ENCODE data around the gene COPG2. TPM values are rescaled to one million over a fixed set of nuclear protein-coding genes. Genes with fewer than 3 reads are reported as not detected.

Gene COPG2
- total and polyA plus RNA-seq, 2 of the 4 experiments (the other 2 are of a cell fraction) = 18.1 to 50.0 TPM

- Histone ChIP-seq H3K18ac (ENCODE audit: low read depth, low read length) (no peak overlapping the region), H2AFZ (replicated peaks; ENCODE audit: low read length, poor library complexity) (no peak overlapping the region), H3K4me1 (ENCODE audit: control insufficient read depth, insufficient read depth, low read length) (no peaks in the 10 kb centered on the region), H3K9ac (ENCODE audit: low read depth, low read length) (no peak overlapping the region), H2BK20ac (ENCODE audit: low read depth, low read length) (no peak overlapping the region), H3K9me1 (ENCODE audit: insufficient read depth, low read length) (no peaks in the 10 kb centered on the region), H4K5ac (ENCODE audit: low read depth, low read length) (no peak overlapping the region), H3K14ac (replicated peaks; ENCODE audit: low read depth, low read length) (no peak overlapping the region), H4K91ac (ENCODE audit: insufficient read depth, low read depth, low read length) (no peak overlapping the region), H3K4me2 (ENCODE audit: low read depth, low read length) (no peak overlapping the region), H3K23ac (ENCODE audit: low read depth, low read length) (no peak overlapping the region), H4K8ac (ENCODE audit: low read depth in 2 of 2, low read length in 2 of 2) (no peak overlapping the region), H2BK15ac (ENCODE audit: low read depth, low read length) (no peak overlapping the region), H3K27ac (ENCODE audit: insufficient read depth, low read length) (no peak overlapping the region), H2BK5ac (ENCODE audit: low read depth, low read length, poor library complexity, severe bottlenecking) (no peak overlapping the region), H3K9me3 (ENCODE audit: control insufficient read depth, insufficient read depth, low read length) (no peaks in the 10 kb centered on the region), H3K4me3 (ENCODE audit: insufficient read depth, low read depth, low read length) (no peak overlapping the region), H2BK120ac (ENCODE audit: low read depth, low read length) (no peak overlapping the region), H2AK5ac (ENCODE audit: low read depth, low read length) (no peak overlapping the region), H3K4ac (ENCODE audit: low read depth, low read length) (no peak overlapping the region), H3K79me1 (ENCODE audit: low read depth in 1 of 2, low read length in 2 of 2) (no peaks in the 10 kb centered on the region; a peak in 1 of 4 replicates), H3K27me3 (ENCODE audit: control insufficient read depth, insufficient read depth, low read length) (no peaks in the 10 kb centered on the region), H2AK9ac (replicated peaks; ENCODE audit: low read depth, low read length, poor library complexity) (no peak overlapping the region), H4K20me1 (ENCODE audit: insufficient read depth, low read length) (no peaks in the 10 kb centered on the region), H3K56ac (ENCODE audit: extremely low read depth, insufficient read depth, low read length) (no peak overlapping the region), H3K36me3 (ENCODE audit: control insufficient read depth, insufficient read depth, low read length) (peaks cover 24% of the 10 kb centered on the region)
- ATAC-seq (ENCODE audit: low read depth) (no peak), DNase-seq (no peak)
- dilution Hi-C loops (cut with HindIII; ENCODE audit: low sequenced_read_pairs, unreplicated experiment) (no loop called here), in situ Hi-C loops (cut with MboI; ENCODE audit: low sequenced_read_pairs) (no loop called here), intact Hi-C loops (cut with micrococcal nuclease) (no loop called here)
- CTCF ChIA-PET = no interaction called here
- 20% methylated on average over 1 of the region's 8 CpGs; no CpG with 5 or more reads in 1 of the 2 experiments for WGBS, 2 experiments (ENCODE audit: extremely low coverage in 2 of 2, insufficient read length in 1 of 2)
- POLR2A ChIA-PET (ENCODE audit: unreplicated experiment) = no interaction called here
- BruUV-seq (replicated peaks) = no TSS peak
- TF ChIP-seq MAZ (IDR thresholded peaks at IDR 0.05; ENCODE audit: borderline replicate concordance, low read depth, low read length) = no peak
- no peak for TF ChIP-seq POLR2A (IDR thresholded peaks at IDR 0.05; ENCODE audit: low read depth, low read length)
- TF ChIP-seq ELK1 (IDR thresholded peaks at IDR 0.05; ENCODE audit: borderline replicate concordance, low read depth, low read length) = no peak
- no peak for TF ChIP-seq USF2 (IDR thresholded peaks at IDR 0.05; ENCODE audit: low read depth, low read length)
- TF ChIP-seq RAD21 (IDR thresholded peaks at IDR 0.05; ENCODE audit: low read length) = no peak
- no peak for TF ChIP-seq NFE2L2 (IDR thresholded peaks at IDR 0.05; ENCODE audit: low read depth, low read length)
- TF ChIP-seq MXI1 (IDR thresholded peaks at IDR 0.05; ENCODE audit: borderline replicate concordance, low read depth, low read length) = no peak
- no peak for TF ChIP-seq SMC3 (IDR thresholded peaks at IDR 0.05; ENCODE audit: low read depth, low read length)
- no peak for TF ChIP-seq RCOR1 (IDR thresholded peaks at IDR 0.05; ENCODE audit: insufficient replicate concordance, low read length)
- TF ChIP-seq CHD1 (IDR thresholded peaks at IDR 0.05; ENCODE audit: low read depth, low read length) = no peak
- TF ChIP-seq CEBPB (IDR thresholded peaks at IDR 0.05; ENCODE audit: low read depth, low read length) = no peak
These were observed 168.1 kb downstream of the COPG2 start for GRCh38 chr7:130500463-130500862.
